Stimulated activated CD4-positive, alpha-beta T cell treated with anti-CD3 and anti-CD28 coated beads, Interleukin-1b, Interleukin-23, amount 100 ng/mL, for 24 hours (primary cell): ENCODE data around the gene FOXD3.
"Not testable (repeated sequence)": the region's sequence is repeated elsewhere in the genome, so short reads cannot be mapped to it uniquely, and the experiment has no call there.

Experiments used
- DNase-seq, 4 experiments: peaks; one replicate each; pipeline ENCODE4 v3.0.0-alpha.2; 2020; ENCODE audit warnings: low read depth in 4 of 4, low spot score in 1 of 4

The FOXD3 gene

DNA sequence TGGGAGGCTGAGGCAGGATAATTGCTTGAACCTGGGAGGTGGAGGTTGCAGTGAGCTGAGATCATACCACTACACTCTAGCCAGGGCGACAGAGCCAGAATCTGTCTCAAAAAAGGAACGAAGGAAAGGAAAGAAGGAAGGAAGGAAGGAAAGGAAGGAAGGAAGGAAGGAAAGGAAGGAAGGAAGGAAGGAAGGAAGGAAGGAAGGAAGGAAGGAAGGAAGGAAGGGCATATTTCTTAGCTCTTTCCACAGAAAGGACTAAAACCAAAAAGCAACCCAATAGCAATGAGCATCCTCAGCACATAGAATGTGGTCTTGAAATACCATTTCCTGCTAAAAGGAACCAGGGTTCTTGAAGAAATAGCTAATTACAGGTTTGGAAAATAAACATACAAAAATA, 33.9 kb downstream of the FOXD3 start:
- not testable (repeated sequence) for DNase-seq

DNA sequence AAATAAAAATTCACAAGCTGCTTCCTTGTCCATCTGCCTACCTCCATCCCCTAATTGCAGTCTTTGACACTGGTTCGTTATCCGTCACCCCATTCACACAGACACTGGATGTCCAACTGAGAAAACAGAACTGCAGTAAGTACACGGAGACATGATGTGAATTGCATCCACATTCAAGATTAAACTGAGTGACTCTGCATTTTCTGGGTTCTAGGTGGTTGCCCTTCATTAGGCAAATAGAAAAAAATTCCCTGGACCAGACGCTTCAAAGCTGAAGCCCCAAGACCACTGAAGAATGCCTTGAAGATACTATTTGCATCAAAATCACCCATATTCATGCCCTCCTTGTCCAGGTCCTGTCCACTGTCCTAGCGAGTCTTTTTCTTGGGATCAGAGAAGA, 37.2 kb downstream of the FOXD3 start:
- DNase-seq = no peak

GRCh38 chr1:63362073-63362472, 39.7 kb downstream of the FOXD3 start:
- DNase-seq = no peak

DNA sequence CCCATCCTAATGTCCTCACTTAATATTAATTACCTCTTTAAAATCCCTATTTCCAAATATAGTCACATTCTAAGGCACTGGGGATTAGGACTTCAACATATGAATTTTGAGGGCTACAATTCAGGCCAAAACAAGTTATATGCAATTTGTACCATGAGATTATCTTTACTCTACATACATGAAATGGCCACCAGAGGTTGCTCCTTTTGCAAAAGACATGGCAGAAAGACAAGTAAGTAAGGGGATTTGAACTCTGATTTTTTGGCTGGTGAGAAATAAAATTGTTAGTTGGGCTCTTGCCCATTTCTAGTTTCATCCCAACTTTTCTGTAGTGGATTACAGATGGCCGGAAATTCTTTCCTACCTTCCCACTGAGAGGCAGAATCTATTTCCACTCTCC, 40.2 kb downstream of the FOXD3 start:
- no peak for DNase-seq

GRCh38 chr1:63363014-63363413, 40.6 kb downstream of the FOXD3 start:
- no peak for DNase-seq

- no peak for DNase-seq
Observed at GRCh38 chr1:63366908-63367214, 44.5 kb downstream of the FOXD3 start.

GRCh38 chr1:63367215-63368103, 45.1 kb downstream of the FOXD3 start, which contains the start of gene ALG6:
Gene ALG6, plus strand, starts transcription at chr1:63367627. Its CDS starts 3,351 bp downstream, at chr1:63370978.
- peak; percentile 78 to 91 (median 88) for DNase-seq

DNA sequence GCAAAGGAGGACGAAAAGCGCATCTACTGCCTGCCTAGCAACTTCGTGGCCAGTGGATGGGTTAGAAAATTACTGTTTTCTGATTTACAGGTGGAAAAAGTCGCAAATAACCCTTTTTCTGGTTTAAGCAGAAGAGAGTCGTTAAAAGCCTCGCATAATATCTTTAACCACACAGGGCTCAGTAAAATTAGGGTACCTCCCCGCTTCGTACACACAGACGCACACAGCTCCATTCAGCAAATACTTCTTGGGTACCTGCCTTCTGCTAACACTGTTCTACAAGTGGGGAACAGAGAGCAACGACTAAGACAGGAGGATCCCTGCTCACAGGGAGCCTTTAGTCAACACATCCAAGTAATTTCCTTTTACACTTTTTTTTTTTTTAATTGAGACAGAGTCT, 45.8 kb downstream of the FOXD3 start:
- DNase-seq = no peak
